Vagina (tissue), 2 donors: ENCODE results near the gene SLC17A2. TPM values are rescaled to one million over a fixed set of nuclear protein-coding genes. Genes with fewer than 3 reads are reported as not detected.

ENCODE experiments used
- DNase-seq, 2 donors: peaks; one replicate each; pipeline ENCODE4 v3.0.0-alpha.2; 2017; ENCODE audit errors: extremely low spot score in 2 of 2
- H3K27ac ChIP-seq: fragments of 200-600 bp; sonication (generic); one replicate; pipeline ENCODE4 v1.5.1; 2019
- H3K27me3 ChIP-seq: fragments of 200-600 bp; sonication (generic); one replicate; pipeline ENCODE4 v1.5.1; 2019
- H3K36me3 ChIP-seq, 2 donors: fragments of 200-600 bp; sonication (generic); one replicate each; pipeline ENCODE4 v1.5.1; 2017 to 2019
- H3K4me1 ChIP-seq: fragments of 200-600 bp; sonication (generic); one replicate; pipeline ENCODE4 v1.5.1; 2019
- H3K4me3 ChIP-seq, 2 donors: fragments of 200-600 bp; sonication (generic); 1 replicate in 1 of 2; 2 replicates in 1 of 2; pipeline ENCODE4 v1.5.1; 2016 to 2019
- H3K9me3 ChIP-seq: fragments of 200-600 bp; sonication (generic); one replicate; pipeline ENCODE4 v1.5.1; 2019
- POLR2A ChIP-seq, 2 donors: fragments of 450-650 bp; IDR thresholded peaks; one replicate each; pipeline ENCODE4 v1.6.1; 2017; ENCODE audit warnings: antibody characterized with exemption in 2 of 2, mild to moderate bottlenecking in 2 of 2, moderate library complexity in 2 of 2
- POLR2AphosphoS5 ChIP-seq, 2 donors: sonication (generic); formaldehyde crosslinking; IDR thresholded peaks; one replicate each; pipeline ENCODE4 v1.9.0; 2017; ENCODE audit warnings: antibody characterized with exemption in 2 of 2, mild to moderate bottlenecking in 2 of 2, low read depth in 1 of 2; ENCODE audit not compliant: insufficient read depth in 1 of 2
- intact Hi-C: fragments of 100-400 bp; cut with DNase I; formaldehyde crosslinking; loops from one replicate; pipeline ENCODE4 v1.15.1; 2023
- total RNA-seq: library from RNA; depleted of rRNA; stranded (reverse); fragments of >200 nt; gene quantifications from one replicate; pipeline ENCODE4 v1.2.3, GENCODE V29; 2016
- TF ChIP-seq, protein P1 (sequence below), 3 experiments: fragments of 450-650 bp in 2 of 3; fragments of 200-600 bp in 1 of 3; sonication (generic) in 1 of 3; IDR thresholded peaks; one replicate each; pipeline ENCODE4 v1.5.1; 2017 to 2019; ENCODE audit warnings: antibody characterized with exemption in 3 of 3, mild to moderate bottlenecking in 2 of 3, moderate library complexity in 2 of 3

The SLC17A2 gene
- total RNA-seq, 1 donor from 2014 or later = not detected

DNA sequence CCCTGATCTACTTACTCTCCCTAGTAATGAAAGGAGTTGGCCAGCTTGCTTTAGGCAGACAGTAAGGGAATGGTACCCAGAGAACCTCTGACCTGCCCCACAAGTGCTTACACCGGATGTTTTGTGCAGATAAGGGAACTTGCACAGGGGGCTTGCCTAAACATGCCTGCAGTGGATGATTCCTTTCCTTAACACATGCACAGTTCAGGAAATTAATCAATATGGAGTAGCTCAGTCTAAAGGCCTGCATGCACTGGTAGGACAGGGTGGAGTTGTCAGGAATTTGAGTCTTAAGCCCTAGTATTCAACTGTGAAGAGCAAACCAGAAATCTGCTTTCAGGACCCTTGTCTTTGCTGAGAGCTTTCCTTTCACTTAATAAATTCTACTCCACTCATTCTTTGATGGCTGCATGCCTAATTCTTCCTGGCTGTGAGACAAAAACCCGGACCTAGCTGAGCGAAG, 28.2 kb upstream of the SLC17A2 start:
- intact Hi-C loops = no loop called here
- DNase-seq = no peak
- no peaks in the 10 kb centered on the region for H3K36me3 ChIP-seq
- TF ChIP-seq POLR2AphosphoS5 (IDR thresholded peaks at IDR 0.05; ENCODE audit: insufficient read depth in 1 of 2, low read depth in 1 of 2) (no peak), POLR2A (IDR thresholded peaks at IDR 0.05) (no peak)
- TF ChIP-seq, protein P1, sequence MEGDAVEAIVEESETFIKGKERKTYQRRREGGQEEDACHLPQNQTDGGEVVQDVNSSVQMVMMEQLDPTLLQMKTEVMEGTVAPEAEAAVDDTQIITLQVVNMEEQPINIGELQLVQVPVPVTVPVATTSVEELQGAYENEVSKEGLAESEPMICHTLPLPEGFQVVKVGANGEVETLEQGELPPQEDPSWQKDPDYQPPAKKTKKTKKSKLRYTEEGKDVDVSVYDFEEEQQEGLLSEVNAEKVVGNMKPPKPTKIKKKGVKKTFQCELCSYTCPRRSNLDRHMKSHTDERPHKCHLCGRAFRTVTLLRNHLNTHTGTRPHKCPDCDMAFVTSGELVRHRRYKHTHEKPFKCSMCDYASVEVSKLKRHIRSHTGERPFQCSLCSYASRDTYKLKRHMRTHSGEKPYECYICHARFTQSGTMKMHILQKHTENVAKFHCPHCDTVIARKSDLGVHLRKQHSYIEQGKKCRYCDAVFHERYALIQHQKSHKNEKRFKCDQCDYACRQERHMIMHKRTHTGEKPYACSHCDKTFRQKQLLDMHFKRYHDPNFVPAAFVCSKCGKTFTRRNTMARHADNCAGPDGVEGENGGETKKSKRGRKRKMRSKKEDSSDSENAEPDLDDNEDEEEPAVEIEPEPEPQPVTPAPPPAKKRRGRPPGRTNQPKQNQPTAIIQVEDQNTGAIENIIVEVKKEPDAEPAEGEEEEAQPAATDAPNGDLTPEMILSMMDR (IDR thresholded peaks at IDR 0.05) = no peak
- no peak overlapping the region for H3K4me3 ChIP-seq
- no peaks in the 10 kb centered on the region for H3K27me3 ChIP-seq
- no peaks in the 10 kb centered on the region for H3K9me3 ChIP-seq
- H3K4me1 ChIP-seq = peaks cover 18% of the 10 kb centered on the region
- no peak overlapping the region for H3K27ac ChIP-seq

- no peak overlapping the region for H3K4me3 ChIP-seq
- intact Hi-C loops = no loop called here
- H3K4me1 ChIP-seq = no peaks in the 10 kb centered on the region
- no peak overlapping the region for H3K27ac ChIP-seq
- no peaks in the 10 kb centered on the region for H3K36me3 ChIP-seq
- DNase-seq = no peak
- no peak for TF ChIP-seq POLR2AphosphoS5 (IDR thresholded peaks at IDR 0.05; ENCODE audit: insufficient read depth in 1 of 2, low read depth in 1 of 2)
- TF ChIP-seq, protein P1 (IDR thresholded peaks at IDR 0.05) = no peak
- H3K27me3 ChIP-seq = no peaks in the 10 kb centered on the region
- H3K9me3 ChIP-seq = no peaks in the 10 kb centered on the region
These were observed 25.7 kb upstream of the SLC17A2 start for GRCh38 chr6:25956226-25956625.

GRCh38 chr6:25954756-25955155, 24.3 kb upstream of the SLC17A2 start:
- no peaks in the 10 kb centered on the region for H3K27me3 ChIP-seq
- DNase-seq = no peak
- TF ChIP-seq, protein P1 (IDR thresholded peaks at IDR 0.05) = no peak
- no peak for TF ChIP-seq POLR2A (IDR thresholded peaks at IDR 0.05)
- no peak for TF ChIP-seq POLR2AphosphoS5 (IDR thresholded peaks at IDR 0.05; ENCODE audit: insufficient read depth in 1 of 2, low read depth in 1 of 2)
- H3K27ac ChIP-seq = no peak overlapping the region
- intact Hi-C loops = no loop called here
- no peaks in the 10 kb centered on the region for H3K4me1 ChIP-seq
- no peaks in the 10 kb centered on the region for H3K36me3 ChIP-seq
- no peak overlapping the region for H3K4me3 ChIP-seq
- H3K9me3 ChIP-seq = no peaks in the 10 kb centered on the region

- intact Hi-C loops = no loop called here
These were observed 23.2 kb upstream of the SLC17A2 start for GRCh38 chr6:25953733-25954132.

DNA sequence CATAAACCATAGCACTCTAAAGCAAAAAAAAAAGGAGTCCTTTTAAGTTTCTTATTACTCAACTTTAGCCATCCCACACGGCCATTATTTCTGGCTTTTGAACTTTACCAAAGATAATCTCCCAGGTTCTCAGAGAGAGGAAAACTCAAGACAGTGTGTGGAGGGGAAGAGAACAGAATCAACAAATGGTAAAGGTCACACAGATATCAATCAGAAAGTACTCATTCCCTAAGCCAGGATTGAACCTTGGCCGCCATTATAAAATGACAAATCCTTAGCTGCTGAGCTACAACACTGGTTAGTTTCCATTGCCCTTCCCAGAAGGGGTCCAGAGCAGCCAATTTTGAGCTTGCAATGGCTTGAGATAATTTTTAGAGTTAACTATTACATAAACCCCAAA, 22.0 kb upstream of the SLC17A2 start:
- TF ChIP-seq POLR2AphosphoS5 (IDR thresholded peaks at IDR 0.05; ENCODE audit: insufficient read depth in 1 of 2, low read depth in 1 of 2) (no peak), POLR2A (IDR thresholded peaks at IDR 0.05) (no peak)
- TF ChIP-seq, protein P1 (IDR thresholded peaks at IDR 0.05) = no peak
- intact Hi-C loops = no loop called here

More at GRCh38 chr6:25953733-25954132, 23.2 kb upstream of the SLC17A2 start:
- Histone ChIP-seq H3K4me3 (no peak overlapping the region), H3K4me1 (no peaks in the 10 kb centered on the region), H3K27me3 (no peaks in the 10 kb centered on the region), H3K36me3 (no peaks in the 10 kb centered on the region), H3K9me3 (no peaks in the 10 kb centered on the region), H3K27ac (no peak overlapping the region)
- no peak for DNase-seq
- TF ChIP-seq, protein P1 (IDR thresholded peaks at IDR 0.05) = no peak
- TF ChIP-seq POLR2AphosphoS5 (IDR thresholded peaks at IDR 0.05; ENCODE audit: insufficient read depth in 1 of 2, low read depth in 1 of 2) (no peak), POLR2A (IDR thresholded peaks at IDR 0.05) (no peak)

More for the DNA sequence above, 22.0 kb upstream of the SLC17A2 start:
- no peak for DNase-seq
- Histone ChIP-seq H3K36me3 (no peaks in the 10 kb centered on the region), H3K4me3 (no peak overlapping the region), H3K4me1 (no peaks in the 10 kb centered on the region), H3K27ac (no peak overlapping the region), H3K27me3 (no peaks in the 10 kb centered on the region), H3K9me3 (no peaks in the 10 kb centered on the region)
